Measurements from ENCODE around the gene SERINC2. TPM values are rescaled to one million over a fixed set of nuclear protein-coding genes. Genes with fewer than 3 reads are reported as not detected.

Gene SERINC2
- total and polyA plus RNA-seq, 2 experiments from 2014 or later: 8.1 to 14.7 TPM

DNA sequence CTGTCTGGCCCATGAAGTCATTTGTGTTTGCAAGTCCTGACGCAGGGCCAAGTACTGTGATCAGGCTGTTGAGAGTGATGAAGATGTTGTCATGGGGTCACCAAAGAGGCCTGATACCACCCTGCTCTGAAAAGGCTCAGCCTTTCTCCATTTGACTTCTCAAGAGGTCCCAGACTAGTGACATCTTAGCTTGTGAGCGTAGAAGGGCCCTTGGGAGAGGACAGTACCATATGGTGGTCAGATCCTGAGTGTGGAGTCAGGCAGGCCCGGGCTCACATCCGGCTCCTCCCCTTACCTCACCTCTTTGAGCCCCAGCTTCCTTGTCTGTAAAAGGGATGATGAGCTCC lies 29.6 kb downstream of the SERINC2 start:
- H3K27me3 ChIP-seq: no peaks in the 10 kb centered on the region
- no peak overlapping the region for H3K27ac ChIP-seq
- no peak for DNase-seq (ENCODE audit: low read depth in 1 of 2, low spot score in 1 of 2)
- H3K9me3 ChIP-seq (ENCODE audit: low read depth): no peaks in the 10 kb centered on the region
- H3K36me3 ChIP-seq: no peaks in the 10 kb centered on the region
- no peaks in the 10 kb centered on the region for H3K4me1 ChIP-seq (ENCODE audit: low read depth)
- H3K4me3 ChIP-seq: no peak overlapping the region
- TF ChIP-seq, protein P1, sequence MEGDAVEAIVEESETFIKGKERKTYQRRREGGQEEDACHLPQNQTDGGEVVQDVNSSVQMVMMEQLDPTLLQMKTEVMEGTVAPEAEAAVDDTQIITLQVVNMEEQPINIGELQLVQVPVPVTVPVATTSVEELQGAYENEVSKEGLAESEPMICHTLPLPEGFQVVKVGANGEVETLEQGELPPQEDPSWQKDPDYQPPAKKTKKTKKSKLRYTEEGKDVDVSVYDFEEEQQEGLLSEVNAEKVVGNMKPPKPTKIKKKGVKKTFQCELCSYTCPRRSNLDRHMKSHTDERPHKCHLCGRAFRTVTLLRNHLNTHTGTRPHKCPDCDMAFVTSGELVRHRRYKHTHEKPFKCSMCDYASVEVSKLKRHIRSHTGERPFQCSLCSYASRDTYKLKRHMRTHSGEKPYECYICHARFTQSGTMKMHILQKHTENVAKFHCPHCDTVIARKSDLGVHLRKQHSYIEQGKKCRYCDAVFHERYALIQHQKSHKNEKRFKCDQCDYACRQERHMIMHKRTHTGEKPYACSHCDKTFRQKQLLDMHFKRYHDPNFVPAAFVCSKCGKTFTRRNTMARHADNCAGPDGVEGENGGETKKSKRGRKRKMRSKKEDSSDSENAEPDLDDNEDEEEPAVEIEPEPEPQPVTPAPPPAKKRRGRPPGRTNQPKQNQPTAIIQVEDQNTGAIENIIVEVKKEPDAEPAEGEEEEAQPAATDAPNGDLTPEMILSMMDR (IDR thresholded peaks at IDR 0.05; ENCODE audit: low read depth, low read length): no peak

DNA sequence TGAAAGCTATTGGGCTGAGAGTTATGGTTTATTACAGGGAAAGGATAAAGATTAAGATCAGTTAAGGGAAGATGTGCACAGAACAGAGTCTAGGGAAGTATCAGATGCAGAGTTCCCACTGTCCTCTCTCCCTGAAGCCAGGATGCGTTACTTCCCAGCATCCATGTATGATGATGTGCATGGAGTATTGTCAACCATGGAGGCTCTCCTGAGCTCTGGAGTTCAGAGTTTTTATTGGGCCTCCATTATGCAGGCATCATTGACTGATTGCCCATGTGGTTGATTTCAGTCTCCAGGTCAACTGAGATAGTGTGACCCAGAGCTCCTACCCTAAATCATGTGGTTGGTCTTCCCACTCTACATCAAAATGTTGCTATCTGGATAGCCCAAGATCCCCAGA lies 30.7 kb downstream of the SERINC2 start:
- H3K4me1 ChIP-seq (ENCODE audit: low read depth): no peaks in the 10 kb centered on the region
- H3K27ac ChIP-seq: no peak overlapping the region
- TF ChIP-seq, protein P1 (IDR thresholded peaks at IDR 0.05; ENCODE audit: low read depth, low read length): no peak

DNA sequence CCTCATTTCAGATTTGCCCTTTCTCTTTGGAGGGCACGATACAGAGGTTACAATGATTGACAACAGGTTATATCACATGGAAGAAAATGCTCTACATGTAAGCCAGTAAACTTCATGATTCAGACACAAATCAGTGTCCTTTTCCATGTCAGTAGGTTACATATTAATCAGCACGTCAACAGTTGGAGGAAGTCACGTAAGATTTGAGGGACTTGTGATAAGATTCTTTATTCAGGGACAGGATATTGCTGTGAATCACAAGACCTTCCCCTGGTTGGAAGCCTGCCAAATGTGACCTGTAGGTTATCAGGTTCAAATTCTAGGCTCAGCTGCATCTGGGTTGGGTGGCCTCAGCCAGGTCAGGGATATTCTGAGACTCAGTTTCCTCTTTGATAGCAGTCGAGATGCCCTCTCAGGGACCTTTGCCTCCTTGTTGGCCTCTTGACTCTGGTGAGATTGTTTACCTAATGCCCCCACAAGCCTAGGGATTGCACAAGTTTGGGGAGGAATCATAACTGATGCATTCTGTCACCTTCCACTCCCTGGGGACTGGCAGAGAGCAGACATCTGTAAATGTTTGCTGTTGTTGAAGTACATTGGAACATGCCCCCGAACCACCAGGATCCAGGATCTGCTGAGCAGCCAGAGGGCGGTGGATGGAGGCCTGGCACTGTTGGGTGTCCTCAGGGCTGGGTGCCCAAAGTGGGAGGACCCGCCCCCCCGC lies 31.9 kb downstream of the SERINC2 start:
- peak in 1 of 2 donors; percentile 11 for DNase-seq (ENCODE audit: low read depth in 1 of 2, low spot score in 1 of 2)
- Histone ChIP-seq H3K36me3 (no peaks in the 10 kb centered on the region), H3K27ac (no peak overlapping the region), H3K27me3 (no peaks in the 10 kb centered on the region), H3K4me3 (no peak overlapping the region), H3K9me3 (ENCODE audit: low read depth) (no peaks in the 10 kb centered on the region), H3K4me1 (ENCODE audit: low read depth) (no peaks in the 10 kb centered on the region)
- TF ChIP-seq, protein P1 (IDR thresholded peaks at IDR 0.05; ENCODE audit: low read depth, low read length): no peak

More for the DNA sequence above, 30.7 kb downstream of the SERINC2 start:
- no peaks in the 10 kb centered on the region for H3K36me3 ChIP-seq
- no peaks in the 10 kb centered on the region for H3K27me3 ChIP-seq
- DNase-seq (ENCODE audit: low read depth in 1 of 2, low spot score in 1 of 2): no peak
- no peaks in the 10 kb centered on the region for H3K9me3 ChIP-seq (ENCODE audit: low read depth)
- H3K4me3 ChIP-seq: no peak overlapping the region

DNA sequence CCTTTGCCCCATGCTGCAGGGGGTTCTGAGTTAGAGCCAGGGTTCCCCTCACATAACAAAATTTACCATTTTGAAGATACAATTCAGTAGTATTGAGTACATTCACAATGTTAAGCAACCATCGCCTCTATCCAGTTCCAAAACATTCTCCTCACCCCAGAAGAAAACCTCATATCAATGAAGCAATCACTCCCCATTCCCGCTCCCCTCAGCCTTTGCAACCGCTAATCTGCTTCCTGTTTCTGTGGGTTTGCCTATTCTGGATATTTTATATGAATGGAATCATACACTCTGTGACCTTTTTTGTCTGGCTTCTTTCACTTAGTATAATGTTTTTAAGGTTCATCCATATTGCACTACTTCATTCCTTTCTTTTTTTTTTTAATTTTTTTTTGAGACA lies 32.9 kb downstream of the SERINC2 start:
- H3K36me3 ChIP-seq: no peaks in the 10 kb centered on the region
- no peaks in the 10 kb centered on the region for H3K4me1 ChIP-seq (ENCODE audit: low read depth)
- H3K27ac ChIP-seq: no peak overlapping the region
- no peaks in the 10 kb centered on the region for H3K9me3 ChIP-seq (ENCODE audit: low read depth)
- H3K4me3 ChIP-seq: no peak overlapping the region
- no peaks in the 10 kb centered on the region for H3K27me3 ChIP-seq
- peak in 1 of 2 donors; percentile 51 for DNase-seq (ENCODE audit: low read depth in 1 of 2, low spot score in 1 of 2)
- TF ChIP-seq, protein P1 (IDR thresholded peaks at IDR 0.05; ENCODE audit: low read depth, low read length): no peak

DNA sequence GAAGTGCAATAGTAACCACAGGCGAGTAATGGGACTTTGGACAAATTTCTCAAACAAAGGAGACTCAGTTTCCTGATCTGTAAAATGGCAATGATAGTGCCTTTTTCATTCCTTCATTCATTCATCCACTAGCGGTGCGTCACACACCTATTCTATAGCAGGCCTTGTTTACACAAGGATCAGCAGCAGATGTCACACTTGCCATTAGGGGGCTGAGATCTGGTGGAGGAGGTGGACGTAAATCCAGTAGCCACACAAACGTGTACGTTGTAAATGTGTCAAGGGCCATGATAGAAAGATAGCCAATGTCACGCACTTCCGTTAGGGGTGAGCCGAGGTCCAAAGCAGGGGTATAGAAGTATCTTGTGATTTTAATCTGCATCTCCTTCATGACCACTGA lies 34.2 kb downstream of the SERINC2 start:
- no peaks in the 10 kb centered on the region for H3K9me3 ChIP-seq (ENCODE audit: low read depth)
- H3K4me1 ChIP-seq (ENCODE audit: low read depth): no peaks in the 10 kb centered on the region
- TF ChIP-seq, protein P1 (IDR thresholded peaks at IDR 0.05; ENCODE audit: low read depth, low read length): no peak
- H3K27me3 ChIP-seq: no peaks in the 10 kb centered on the region
- no peak for DNase-seq (ENCODE audit: low read depth in 1 of 2, low spot score in 1 of 2)
- no peak overlapping the region for H3K4me3 ChIP-seq
- H3K36me3 ChIP-seq: no peaks in the 10 kb centered on the region
- H3K27ac ChIP-seq: no peak overlapping the region

Data from cardiac muscle cell (in vitro differentiated cells and primary cell).